T follicular helper cell (primary cell): ENCODE data around the gene NFKBIE.

Experiments used
- DNase-seq: peaks from one replicate; pipeline ENCODE4 v3.0.0-alpha.2; 2020; ENCODE audit warnings: low read depth

NFKBIE gene

DNA sequence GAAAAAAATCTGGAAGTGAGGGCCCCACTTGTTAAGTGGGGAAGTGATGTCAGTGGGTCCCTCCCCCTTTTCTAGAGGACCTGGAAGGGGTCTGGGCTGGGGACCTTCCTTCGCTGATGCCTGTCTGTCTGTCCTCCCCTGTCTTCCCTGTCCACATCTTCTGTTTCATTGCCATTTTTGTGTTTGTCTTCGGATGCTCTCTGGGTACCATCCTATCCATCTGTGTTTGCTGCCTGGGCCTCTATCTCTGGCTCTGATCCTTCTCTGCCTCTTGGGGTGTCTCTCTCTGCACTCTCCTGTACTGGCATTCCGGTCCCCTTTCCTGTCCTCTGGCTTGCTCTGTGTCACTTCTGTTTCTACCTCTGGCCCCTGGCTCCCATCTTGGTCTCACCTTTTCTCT, 7.2 kb upstream of the NFKBIE start:
- no peak for DNase-seq

DNA sequence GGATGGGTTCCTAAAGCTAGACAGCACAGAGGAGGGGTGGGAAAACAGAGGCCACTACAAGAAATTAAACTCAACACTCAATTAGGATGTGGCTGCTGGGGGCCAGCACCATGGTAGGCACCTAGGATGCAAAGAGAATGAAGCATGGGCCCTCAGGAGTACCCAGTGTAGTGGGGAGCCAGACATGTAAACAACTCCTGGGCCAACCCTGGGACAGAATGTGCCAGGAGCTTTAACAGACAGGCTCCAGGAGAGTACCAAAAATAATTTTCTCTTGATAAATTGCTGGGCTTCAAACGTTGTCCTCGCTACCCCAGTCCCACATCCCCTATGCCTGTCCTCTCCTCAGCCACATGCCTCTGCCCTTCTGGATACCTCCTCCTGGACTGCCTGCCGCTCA, 6.6 kb upstream of the NFKBIE start:
- no peak for DNase-seq

DNA sequence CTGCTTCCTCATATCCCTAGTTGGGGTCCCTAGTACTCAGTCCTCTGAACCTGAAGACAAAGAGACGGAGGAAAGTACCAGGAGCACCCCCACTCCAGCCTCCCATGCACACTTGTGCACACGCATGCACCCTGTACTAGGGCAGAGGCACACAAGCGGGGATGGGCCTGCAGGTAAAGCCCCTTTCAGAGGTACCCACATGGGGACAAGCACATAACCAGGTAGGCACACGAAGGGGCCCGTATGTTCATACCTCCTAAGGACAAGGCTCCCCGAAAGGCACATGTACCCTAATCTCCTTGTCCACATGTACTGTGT, 6.0 kb upstream of the NFKBIE start:
- DNase-seq: no peak

DNA sequence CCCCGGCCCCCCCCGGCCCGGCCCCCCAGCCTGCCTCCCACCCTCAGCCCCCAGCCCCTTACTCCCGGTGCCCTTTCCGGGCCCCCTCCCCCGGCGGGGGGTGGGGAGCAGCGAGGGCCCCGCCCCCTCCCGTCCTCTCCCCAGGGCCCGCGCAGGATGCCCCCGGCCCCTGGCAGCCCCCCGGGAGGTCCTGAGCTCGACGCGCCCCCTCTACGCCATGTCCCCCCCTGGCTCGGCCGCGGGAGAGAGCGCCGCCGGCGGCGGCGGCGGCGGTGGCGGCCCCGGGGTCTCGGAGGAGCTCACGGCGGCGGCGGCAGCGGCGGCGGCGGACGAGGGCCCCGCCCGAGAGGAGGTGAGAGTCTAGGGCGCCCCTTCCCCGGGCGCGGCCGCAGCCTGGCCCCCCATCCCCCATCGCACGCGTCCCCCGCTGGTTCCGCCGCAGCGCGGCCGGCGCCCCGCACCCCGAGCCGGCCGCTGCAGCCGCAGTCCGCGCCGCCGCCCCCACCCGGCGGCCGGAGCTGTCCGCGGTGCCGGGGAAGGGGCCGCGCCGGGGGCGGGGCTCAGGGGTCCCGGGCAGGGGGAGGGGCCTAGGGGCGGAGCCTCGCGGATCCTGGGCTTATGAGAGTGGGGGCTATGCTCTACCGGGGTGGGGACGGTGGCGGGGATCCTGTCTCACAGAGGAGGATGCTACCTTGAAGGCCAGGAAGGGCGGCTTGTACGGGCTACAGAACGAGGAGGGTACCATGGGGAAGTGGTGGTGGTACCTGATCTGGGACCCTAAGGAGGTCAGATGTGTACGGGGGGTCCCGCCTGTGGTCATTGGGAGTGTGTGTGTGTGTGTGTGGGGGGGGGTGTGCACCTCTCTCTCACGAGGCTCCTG, 5.4 kb upstream of the NFKBIE start:
- no peak for DNase-seq

DNA sequence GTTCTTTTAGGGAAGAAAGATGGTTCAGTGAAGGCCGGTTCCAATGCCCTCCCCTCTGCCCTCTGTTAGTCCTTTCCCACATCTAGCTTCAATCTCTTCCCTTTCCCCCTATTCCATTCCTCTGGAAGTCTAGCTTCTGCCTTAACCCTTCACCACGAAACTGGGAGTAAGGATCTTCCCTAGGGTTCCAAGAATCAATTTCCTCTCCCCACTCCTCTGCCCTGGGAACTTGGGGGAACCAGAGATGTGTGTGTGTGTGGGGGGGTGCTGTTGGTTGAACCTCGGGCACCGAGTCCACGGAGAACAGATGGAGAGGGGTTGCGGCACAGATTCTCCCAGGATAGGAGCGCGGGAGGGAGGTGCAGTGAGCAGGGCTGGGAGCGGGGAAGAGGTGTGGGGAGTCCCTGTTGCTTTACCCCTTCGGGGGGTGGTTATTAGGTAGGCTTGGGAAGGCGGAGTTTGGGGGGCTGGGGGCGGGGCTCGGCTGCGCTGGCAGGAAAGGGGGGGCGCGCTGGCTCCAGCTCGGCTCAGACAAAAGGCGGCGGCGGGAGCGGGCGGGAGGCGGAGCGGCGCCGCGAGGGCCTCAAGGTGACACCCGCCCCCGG, 4.7 kb upstream of the NFKBIE start, which contains the start of gene TMEM151B:
TSS of gene TMEM151B (plus strand) at position 530 of the 605 bp plus-strand sequence. CDS start 293 bp downstream, outside the sequence.
- DNase-seq: no peak

DNA sequence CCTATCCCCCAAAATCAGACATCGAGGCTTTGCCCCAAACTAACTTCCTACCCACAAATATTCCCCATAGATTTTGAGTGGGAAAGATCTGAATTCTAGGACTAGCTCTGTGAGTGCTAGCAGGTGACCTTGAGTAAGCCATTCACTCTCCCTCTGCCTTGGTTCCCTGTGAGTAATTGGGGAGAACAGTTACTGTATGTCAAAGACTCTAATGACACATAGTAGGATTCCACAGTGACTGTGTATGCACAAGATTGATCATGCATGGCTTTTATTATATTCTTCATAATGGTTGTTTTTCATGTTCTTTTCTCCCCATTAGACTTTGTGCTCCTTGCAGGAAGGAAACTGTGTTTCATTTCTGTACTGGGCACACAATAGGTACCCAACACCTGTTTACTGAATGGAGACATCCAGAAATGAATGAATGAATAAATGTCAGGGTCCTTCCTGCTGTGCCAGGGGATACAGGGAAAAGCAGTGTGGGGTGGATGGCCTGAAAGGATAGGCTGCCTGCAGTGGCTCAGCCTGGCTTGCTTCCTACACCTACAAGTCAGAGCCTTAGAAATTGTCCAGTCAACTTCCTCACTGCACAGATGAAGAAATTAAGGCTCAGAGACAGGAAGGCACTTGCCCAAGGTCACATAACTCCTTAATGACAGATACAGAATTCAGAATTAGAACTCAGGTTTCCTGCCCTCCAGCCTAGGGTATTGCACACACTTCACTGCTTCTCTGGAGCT, 4.0 kb upstream of the NFKBIE start:
- no peak for DNase-seq

DNA sequence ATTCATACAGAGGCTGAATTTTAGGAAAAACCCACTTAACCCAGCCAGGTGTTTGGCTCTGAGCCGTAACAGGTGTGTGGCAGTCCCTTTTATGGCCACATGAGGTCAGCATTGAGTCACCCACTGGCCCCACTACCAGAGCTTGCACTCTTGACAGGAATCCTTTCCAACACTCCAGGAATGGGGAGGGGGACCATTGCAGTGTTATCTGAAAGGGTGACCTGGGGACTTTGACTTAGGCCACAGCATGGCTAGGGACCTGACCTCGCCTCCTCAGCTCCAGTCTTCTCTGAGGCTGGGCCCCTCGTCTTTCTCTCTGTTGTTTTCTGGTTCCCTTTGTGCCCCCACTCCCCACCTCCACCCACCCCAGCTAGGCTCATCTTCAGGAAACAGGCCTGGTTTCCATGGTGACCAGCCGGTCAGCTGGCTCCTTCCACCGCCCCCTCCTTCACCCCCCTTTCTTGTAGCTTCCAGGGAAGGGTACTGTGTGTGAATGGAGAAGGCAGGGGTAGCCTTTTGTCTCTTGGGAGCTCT, 2.8 kb upstream of the NFKBIE start:
- DNase-seq: peak; percentile 52

DNA sequence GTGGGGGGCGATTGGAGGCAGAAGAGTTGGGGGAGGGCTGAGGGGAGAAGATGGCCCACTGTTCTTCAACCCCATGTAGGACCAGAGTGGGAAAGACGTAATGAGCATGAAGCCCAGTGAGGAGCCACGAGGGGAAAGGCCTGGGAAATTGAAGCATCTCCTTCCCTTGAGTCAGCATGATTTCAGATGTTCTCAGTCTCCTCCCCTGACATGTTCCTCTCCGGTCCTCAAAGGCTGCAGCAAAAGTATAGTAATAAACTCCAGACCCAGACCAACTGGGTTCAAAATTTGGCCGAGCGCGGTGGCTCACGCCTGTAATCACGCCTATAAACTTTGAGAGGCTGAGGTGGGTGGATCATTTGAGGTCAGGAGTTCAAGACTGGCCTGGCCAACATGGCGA, 1.9 kb upstream of the NFKBIE start:
- no peak for DNase-seq

DNA sequence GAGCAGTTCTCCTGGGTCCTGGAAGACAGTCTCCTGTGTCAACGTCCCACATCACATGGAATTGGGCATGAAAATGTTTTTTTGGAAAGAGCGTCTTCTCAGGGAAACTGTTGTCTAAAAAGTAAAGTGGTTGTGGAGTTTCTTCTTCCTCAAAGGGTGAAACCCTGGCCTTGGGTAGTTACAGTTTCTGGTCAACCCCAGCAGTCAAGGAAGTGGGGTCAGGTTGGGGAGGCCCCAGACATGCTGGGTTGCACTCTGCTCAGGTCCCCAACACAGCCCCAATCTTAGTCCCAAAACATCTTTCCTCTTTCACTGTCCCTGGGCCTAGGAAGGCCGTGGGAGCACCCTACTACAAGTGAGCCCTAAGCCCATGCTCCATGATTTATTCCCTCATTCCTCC, 996 bp upstream of the NFKBIE start:
- no peak for DNase-seq

DNA sequence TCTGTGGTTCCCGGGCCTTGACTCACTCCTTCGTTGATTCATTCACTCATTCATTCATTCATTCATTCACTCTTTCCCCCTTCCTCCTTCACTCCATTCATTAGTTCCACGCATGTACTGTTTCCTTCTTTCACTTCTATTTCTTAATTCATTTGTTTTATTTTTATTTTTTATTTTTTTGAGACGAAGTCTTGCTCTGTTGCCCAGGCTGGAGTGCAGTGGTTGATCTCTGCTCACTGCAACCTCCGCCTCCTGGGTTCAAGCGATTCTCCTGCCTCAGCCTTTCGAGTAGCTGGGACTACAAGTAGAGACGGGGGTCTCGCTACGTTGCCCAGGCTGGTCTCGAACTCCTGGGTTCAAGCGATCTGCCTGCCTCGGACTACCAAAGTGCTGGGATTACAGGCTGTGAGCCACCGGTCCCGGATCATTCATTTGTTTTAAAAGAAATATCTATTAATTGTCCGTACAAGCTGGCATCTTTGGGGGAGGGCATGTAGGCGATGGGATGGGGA, 427 bp upstream of the NFKBIE start:
- no peak for DNase-seq

DNA sequence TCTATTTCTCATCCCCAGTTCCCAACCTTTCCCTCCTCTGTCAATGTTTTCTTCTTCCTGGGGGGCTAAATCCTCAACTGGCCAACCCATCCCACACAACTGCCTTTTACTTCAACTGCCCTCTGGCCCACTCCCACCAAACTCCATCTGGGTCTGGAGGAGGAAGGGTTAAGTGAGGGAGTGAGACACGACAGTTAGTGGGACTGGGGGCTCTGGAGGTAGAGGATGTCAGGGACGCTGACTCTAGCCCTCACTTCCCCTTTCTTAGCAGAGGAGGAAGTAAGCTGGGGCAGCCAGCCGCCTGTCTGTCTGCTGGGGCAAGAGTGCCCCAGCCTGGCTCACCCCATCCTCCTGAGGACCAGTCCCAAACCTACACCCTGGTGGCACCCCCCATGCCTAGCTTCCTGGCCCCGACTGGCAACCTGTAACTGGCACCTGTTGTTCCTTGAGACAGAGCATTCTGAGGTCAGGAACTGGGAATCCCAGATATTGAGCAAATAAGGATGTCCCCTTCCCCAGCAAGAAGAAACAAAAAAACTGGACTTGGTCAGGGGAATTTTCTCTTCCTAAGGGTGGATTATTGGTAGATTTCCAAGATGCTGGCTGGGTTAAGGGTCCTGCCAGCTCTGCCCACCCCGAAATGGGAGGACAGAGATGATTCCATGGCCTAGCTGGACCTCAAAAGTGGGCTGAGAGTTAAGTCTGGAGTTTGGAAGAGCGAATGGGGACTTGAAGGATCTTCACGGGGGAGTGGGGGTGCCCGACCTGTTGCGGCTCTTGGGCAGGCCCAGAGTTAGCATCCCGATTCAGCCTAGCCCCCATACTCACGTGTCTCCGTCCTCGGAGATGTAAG, 971 bp downstream of the NFKBIE start:
- no peak for DNase-seq

DNA sequence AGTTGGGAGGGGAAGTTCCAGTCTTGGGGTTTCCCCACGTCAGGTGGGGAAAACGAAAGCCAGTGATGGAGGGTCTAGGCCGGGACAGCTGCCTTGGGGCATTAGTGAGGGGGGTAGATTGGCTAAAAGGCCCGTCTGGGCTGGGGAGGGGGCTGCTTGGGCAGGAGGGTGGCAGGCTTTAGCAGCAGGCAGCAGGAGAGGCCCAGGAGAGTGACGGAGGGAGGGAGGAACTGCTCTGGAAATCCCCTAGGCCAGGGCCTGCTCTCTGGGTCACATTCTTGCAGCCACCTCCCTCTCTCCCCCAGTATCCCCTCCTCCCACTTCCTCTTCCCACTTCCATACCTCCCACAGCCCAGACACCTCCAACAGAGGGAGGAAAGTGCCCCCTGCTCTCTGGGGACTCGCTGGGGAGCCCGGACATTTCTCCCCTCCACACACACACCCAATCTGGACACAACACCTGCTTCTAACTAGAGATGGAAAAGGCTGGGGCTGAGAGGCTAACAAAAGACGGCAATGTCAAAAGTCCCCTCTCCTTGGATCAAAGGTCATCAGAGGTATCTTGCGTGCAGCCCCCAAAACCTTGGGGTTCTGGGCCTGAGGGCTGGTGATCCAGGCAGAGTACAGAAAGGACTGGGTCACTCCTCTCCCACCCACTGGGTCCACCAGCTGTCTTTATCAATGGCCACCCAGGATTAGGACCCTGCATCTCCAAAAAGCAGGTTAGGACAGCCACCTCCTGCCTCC, 1.8 kb downstream of the NFKBIE start:
- DNase-seq: no peak

DNA sequence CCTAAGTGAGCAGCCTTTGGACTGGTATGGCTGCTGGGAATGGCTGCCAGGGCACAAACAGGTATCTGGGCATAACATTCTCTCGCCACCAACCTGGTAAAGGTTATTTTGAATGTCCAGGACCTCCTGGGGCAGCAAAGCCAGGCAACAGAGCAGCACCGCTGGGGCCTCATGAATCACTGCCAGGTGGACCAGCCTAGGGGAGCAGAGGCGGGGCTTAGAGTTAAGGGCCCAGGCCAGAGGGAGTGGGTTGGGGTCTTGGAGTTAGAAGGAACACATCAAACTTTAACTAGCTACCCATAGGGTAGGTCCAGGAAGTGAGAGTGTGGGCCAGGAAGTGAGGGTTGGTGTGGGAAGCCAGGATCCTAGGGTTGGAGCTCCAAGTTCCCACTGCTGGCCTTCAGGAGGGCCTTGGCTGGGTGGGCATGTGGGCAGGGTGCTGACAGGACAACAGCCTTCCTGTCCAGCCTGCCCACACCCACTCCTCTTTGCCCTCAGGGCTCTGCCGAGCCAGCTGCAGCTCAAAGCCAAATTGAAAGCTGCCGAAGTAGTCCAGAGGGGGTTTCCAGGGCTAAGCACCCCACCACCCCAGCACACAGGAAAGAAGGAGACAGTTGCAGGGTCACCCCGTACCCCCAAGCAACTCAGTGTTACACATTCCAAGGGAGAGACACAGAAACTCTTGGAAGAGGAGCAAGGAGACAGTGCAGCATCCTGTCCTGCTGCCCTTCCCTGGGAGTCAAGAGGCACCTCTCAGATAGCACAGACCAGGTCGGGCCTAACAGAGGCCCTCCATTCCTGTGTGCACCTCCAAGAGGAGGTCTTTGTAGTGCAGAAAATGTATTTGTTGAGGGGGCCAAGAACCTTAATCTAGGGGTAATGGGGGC, 2.6 kb downstream of the NFKBIE start:
- DNase-seq: no peak

DNA sequence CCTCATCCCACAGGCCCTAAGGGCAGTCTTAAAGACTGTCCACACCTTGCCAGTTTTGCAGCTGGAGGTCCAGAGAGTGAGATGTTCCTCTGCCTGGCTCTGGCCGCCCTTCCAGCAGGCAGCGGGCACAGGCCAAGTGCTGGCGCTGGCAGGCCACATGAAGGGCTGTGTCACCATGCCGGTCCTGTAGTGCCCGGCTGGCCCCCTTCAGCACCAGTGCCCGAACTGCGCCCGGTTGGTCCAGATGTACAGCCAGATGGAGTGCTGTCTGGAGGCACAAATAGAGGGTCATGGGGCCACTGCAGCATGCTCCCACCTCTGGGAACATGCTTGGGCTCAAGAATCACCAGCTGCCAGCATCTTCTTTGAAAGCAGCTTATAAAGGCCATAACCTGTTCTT, 3.8 kb downstream of the NFKBIE start:
- no peak for DNase-seq

DNA sequence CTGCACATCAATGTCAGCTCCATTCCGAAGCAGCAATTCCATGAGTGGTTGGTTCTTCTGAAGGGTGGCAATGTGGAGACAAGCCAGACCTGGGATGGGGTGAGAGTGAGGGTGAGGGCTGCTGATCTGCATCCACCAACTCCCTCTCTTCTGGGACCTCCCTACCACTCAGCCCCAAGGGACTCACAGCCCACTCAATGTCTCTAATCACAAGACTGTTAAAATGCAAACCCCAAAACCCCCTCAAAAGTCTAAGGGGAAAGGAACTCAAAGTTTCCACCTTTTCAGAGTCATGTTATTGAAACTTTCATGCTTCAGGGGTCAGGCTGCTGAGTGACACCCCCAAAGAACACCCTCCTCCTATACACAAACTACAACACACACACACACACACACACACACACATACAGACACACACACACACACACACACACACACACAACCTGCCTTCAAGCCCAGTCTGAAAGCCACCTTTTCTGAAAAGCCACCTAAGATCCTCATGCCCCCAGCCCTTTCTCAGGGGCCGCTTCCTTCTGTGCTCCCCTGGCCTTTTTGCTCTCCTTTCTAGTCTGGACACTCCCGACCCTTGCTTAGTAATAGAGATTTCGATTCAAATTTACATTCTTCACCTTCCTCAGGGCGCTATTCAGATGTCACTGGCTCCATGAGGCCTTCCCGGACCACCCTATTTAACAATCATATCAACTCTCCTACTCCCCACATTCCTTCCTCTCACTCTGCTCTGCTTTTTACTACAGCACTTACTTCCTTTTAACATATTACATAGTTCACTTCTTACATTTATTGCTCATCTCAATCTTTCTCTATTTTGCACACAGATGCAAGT, 4.7 kb downstream of the NFKBIE start:
- no peak for DNase-seq

DNA sequence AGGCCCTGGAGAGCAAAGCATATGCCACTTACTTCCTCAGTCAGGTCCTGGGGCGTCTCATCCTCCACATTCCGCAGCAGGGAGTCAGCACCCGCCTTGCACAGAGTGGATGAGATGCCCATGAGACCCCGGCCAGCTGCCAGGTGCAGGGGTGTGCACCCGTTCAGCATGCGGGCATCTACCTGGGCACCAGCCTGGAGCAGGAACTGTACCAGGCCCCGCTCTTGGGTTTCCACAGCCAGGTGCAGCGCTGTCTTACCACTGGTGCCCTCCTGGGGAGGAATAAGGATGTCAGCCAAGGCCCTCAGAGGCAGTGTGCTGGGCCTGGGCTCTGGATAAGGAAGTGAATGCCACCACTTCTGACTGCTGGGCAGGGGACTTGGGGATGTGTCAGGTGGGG, 5.3 kb downstream of the NFKBIE start:
- DNase-seq: no peak

DNA sequence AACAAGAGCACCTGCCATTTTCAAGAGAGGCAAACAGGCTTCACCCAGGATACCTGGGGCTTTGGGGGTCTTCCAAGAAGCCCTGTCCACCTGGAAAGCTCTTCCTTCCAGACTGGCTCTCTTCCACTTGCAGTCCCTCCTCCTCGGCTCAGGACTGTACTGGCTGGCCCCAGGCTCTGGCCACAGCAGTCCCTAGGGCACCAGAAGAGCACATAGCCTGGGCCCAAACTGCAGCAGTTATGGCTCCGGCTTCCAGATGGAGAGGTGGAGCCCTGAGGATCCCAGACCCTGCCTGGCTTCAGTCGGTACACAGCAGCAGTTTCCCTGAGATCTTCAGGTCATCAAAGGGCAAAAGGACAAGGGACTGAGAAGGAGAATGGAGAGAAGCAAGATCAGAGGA, 6.4 kb downstream of the NFKBIE start:
- DNase-seq: no peak

DNA sequence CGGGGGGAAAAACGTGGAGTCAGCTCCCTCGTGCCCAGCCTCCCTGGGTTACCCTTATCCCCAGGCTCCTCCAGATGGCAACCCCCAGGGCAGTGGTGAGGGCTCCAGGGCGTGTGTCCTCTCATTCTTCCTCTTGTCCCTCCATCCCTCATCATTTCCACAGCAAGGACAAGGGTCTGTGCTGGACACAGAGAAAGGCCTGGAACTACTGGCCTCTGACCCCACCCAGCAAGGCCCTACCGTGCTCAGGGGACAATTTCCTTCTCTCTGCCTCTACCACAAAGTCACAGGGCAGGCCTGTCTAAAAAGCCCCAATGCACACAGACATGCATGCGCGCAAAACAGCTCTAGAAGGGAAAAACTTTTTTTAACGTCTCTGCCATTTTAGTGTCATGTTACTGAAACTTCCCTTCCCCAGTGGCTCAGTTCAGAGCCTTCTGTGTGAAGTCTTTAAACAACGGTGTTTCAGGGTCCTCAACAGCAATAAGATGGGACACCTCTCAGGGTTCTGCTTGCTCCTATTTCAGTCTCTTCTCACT, 7.0 kb downstream of the NFKBIE start:
- DNase-seq: no peak
